Measurements from ENCODE around the gene TAPBPL.

The TAPBPL gene, protein sequence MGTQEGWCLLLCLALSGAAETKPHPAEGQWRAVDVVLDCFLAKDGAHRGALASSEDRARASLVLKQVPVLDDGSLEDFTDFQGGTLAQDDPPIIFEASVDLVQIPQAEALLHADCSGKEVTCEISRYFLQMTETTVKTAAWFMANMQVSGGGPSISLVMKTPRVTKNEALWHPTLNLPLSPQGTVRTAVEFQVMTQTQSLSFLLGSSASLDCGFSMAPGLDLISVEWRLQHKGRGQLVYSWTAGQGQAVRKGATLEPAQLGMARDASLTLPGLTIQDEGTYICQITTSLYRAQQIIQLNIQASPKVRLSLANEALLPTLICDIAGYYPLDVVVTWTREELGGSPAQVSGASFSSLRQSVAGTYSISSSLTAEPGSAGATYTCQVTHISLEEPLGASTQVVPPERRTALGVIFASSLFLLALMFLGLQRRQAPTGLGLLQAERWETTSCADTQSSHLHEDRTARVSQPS

DNA sequence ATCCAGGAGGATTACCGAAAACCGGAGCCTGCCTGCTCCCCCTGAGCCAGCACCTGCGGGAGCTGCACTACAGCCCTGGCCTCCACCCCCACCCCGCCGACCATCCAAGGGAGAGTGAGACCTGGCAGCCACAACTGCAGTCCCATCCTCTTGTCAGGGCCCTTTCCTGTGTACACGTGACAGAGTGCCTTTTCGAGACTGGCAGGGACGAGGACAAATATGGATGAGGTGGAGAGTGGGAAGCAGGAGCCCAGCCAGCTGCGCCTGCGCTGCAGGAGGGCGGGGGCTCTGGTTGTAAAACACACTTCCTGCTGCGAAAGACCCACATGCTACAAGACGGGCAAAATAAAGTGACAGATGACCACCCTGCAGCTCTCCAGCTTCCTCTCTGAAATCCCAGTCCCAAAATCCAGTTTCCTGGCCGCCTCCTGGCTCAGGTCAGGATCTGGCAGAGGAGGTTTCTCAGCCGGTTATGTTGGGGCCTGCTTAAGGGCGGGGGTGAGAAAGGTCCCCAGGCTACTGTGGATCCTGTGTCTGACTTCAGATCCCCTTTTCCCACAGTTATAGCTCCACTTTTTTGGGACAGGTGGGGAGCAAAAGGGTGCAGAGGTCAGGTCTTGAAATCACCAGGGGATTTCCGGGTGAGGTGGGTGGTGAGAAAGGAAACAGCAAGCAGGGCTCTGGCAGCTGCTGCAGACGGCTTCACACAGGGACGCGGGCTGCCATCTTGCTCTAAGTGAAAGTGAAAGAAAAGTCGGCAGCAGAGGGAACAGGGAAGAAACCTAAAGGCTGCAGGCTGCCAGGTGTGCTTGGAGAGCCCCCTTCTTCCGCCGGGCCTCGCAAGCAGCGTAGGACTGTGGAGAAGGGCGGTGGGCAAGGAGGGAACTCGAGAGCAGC is at the start of gene TAPBPL:
TSS of gene TAPBPL (plus strand) at position 695 of the 897 bp plus-strand sequence. CDS start 207 bp downstream, outside the sequence.
- peak within 1 kb of the TSS; percentile 24 for H3K4me3 ChIP-seq (ENCODE audit: low read length)
- peak within 1 kb of the TSS; percentile 51 for H2AFZ ChIP-seq (ENCODE audit: low read depth, low read length)
- no peaks in the 10 kb centered on the region for H3K27me3 ChIP-seq (ENCODE audit: insufficient read depth, low read length)
- no peaks in the 10 kb centered on the region for H3K9me3 ChIP-seq (ENCODE audit: low read length)
- H3K36me3 ChIP-seq (ENCODE audit: insufficient read depth, low read length) = no peaks in the 10 kb centered on the region
- H3K4me1 ChIP-seq (ENCODE audit: insufficient read depth, low read length) = peaks cover 23% of the 10 kb centered on the region

DNA sequence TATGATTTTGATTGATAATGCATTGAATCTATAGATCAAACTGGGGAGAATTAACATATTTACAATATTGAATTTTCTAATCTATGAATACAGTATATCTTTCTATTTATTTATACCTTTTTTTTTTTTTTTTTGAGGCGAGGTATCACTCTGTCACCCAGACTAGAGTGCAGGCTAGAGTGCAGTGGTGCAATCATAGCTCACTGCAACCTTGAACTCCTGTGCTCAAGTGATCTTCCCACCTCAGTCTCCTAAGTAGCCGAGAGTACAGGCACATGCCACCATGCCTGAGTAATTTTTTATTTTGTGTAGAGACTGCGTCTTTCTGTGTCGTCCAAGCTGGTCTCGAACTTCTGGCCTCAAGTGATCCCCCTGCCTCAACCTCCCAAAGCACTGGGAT is 47.5 kb upstream of the TAPBPL start:
- no peaks in the 10 kb centered on the region for H3K36me3 ChIP-seq (ENCODE audit: insufficient read depth, low read length)
- H3K4me1 ChIP-seq (ENCODE audit: insufficient read depth, low read length) = no peaks in the 10 kb centered on the region
- no peaks in the 10 kb centered on the region for H3K9me3 ChIP-seq (ENCODE audit: low read length)
- H2AFZ ChIP-seq (ENCODE audit: low read depth, low read length) = no peak overlapping the region
- H3K4me3 ChIP-seq (ENCODE audit: low read length) = no peak overlapping the region
- H3K27me3 ChIP-seq (ENCODE audit: insufficient read depth, low read length) = no peaks in the 10 kb centered on the region

DNA sequence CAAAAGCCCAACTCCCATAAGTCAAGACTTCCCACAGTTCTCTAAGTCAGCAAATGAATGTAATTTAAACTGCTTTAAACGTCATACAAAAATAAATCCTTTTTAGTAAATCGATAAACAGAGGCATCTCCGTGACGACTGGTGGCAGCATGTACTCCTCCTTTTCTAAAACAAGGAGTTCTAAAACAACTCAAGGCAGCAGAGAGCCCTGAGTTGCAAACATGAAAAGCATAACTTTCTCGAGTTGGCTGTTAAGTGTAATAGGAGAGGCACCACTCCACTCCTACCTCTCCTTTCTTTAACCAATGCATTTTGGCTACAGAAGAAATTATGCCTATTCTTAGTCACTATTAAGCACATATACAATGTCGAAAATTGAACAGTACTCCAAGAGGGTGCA is 45.9 kb upstream of the TAPBPL start:
- Histone ChIP-seq H3K27me3 (ENCODE audit: insufficient read depth, low read length) (no peaks in the 10 kb centered on the region), H3K4me3 (ENCODE audit: low read length) (no peak overlapping the region)

DNA sequence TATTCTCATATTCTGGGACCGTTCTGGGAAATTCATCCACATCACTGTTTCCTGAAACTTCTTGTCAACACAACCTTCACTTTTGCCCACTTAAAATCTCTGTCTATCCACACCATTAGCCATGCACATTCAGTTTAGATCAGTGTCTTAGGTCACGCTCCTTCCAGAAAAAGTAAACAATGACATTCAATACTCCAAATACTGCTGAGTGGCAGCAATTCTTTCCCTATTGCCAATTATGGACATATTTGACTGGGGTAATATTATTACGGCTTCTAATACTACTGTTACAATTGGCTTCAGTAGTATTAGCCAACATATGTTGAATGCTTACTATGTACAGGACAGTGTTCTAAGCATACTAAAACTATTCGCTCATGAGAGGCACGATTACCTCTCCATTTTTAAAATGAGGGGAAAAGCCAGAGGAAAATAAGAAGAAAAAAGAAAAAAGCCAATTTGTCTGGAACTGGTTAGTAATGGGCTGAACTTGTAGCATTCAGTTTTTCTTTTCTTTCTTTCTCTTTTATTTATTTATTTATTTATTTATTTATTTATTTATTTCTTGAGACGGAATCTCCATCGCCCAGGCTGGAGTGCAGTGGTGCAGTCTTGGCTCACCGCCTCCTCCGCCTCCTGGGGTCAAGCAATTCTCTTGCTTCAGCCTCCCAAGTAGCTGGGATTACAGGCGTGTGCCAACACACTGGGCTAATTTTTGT is 44.4 kb upstream of the TAPBPL start:
- Histone ChIP-seq H3K9me3 (ENCODE audit: low read length) (no peaks in the 10 kb centered on the region), H3K4me1 (ENCODE audit: insufficient read depth, low read length) (no peaks in the 10 kb centered on the region), H3K36me3 (ENCODE audit: insufficient read depth, low read length) (no peaks in the 10 kb centered on the region), H3K4me3 (ENCODE audit: low read length) (no peak overlapping the region), H2AFZ (ENCODE audit: low read depth, low read length) (no peak overlapping the region), H3K27me3 (ENCODE audit: insufficient read depth, low read length) (no peaks in the 10 kb centered on the region)

More for the DNA sequence above, 45.9 kb upstream of the TAPBPL start:
- no peak overlapping the region for H2AFZ ChIP-seq (ENCODE audit: low read depth, low read length)
- H3K4me1 ChIP-seq (ENCODE audit: insufficient read depth, low read length) = no peaks in the 10 kb centered on the region
- H3K9me3 ChIP-seq (ENCODE audit: low read length) = no peaks in the 10 kb centered on the region
- no peaks in the 10 kb centered on the region for H3K36me3 ChIP-seq (ENCODE audit: insufficient read depth, low read length)

DNA sequence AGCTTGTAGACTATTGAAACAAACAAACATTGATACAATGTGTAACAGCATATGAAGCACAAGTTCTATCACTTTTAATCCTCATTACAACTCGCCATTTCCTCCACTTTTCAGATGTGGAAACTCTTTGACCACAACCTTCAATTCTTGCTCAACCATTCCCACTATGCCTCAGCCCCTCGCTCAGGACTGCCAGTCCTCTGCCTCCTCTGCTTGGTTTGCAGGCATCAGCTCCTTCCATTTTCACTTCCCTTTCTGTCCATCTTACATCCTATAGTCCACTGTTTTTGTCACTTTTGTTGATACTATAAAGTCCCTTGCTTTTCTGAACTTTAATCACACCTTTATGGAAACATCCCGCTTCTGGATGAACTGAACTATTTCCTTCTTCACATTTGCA is 35.2 kb upstream of the TAPBPL start:
- H3K9me3 ChIP-seq (ENCODE audit: low read length) = peaks cover 8% of the 10 kb centered on the region
- no peak overlapping the region for H3K4me3 ChIP-seq (ENCODE audit: low read length)
- H3K36me3 ChIP-seq (ENCODE audit: insufficient read depth, low read length) = no peaks in the 10 kb centered on the region
- peaks cover 3% of the 10 kb centered on the region for H3K27me3 ChIP-seq (ENCODE audit: insufficient read depth, low read length)
- no peaks in the 10 kb centered on the region for H3K4me1 ChIP-seq (ENCODE audit: insufficient read depth, low read length)
- H2AFZ ChIP-seq (ENCODE audit: low read depth, low read length) = no peak overlapping the region

DNA sequence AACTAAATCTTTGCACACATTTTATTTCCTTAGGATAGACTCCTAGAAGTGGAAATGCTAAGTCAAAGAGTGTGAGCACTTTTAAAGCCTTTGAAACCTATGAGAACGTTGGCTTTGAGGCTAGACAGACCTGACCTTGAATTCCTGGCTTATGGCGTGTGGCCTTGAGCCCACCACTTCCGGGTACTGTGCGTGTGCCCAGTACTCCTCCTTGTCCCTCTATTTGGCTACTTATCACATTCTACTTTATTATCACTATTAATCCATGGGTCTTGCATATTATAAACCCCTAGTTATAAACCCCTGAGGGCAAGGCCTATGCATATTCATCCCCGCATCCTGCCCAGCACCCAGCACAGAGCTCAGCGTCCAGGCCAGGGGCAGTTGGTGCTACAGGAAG is 33.0 kb upstream of the TAPBPL start:
- no peaks in the 10 kb centered on the region for H3K36me3 ChIP-seq (ENCODE audit: insufficient read depth, low read length)

DNA sequence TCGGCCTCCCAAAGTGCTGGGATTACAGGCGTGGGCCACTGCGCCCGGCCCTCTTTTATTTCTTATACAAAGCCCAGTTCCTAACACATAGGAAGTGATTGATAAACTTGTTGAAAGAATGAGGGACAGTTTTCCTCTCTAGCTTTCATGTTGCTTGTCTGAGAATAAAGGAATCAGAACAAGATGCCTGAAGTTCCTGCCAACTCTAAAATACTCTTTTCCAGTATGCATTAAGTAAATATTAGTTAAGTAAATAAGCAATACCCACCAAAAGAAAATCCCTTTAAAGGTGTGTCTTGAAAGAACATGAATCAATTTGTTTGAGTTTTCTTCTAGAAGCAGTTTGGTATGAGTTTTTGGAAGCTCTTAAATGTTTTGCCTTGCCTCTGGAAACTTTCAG is 31.5 kb upstream of the TAPBPL start:
- Histone ChIP-seq H3K27me3 (ENCODE audit: insufficient read depth, low read length) (peaks cover 3% of the 10 kb centered on the region), H3K9me3 (ENCODE audit: low read length) (peaks cover 8% of the 10 kb centered on the region), H3K4me3 (ENCODE audit: low read length) (no peak overlapping the region), H3K4me1 (ENCODE audit: insufficient read depth, low read length) (no peaks in the 10 kb centered on the region), H2AFZ (ENCODE audit: low read depth, low read length) (no peak overlapping the region), H3K36me3 (ENCODE audit: insufficient read depth, low read length) (no peaks in the 10 kb centered on the region)

More for the DNA sequence above, 33.0 kb upstream of the TAPBPL start:
- H2AFZ ChIP-seq (ENCODE audit: low read depth, low read length) = no peak overlapping the region
- H3K4me3 ChIP-seq (ENCODE audit: low read length) = no peak overlapping the region
- H3K4me1 ChIP-seq (ENCODE audit: insufficient read depth, low read length) = no peaks in the 10 kb centered on the region
- H3K27me3 ChIP-seq (ENCODE audit: insufficient read depth, low read length) = peaks cover 3% of the 10 kb centered on the region
- H3K9me3 ChIP-seq (ENCODE audit: low read length) = peaks cover 8% of the 10 kb centered on the region

DNA sequence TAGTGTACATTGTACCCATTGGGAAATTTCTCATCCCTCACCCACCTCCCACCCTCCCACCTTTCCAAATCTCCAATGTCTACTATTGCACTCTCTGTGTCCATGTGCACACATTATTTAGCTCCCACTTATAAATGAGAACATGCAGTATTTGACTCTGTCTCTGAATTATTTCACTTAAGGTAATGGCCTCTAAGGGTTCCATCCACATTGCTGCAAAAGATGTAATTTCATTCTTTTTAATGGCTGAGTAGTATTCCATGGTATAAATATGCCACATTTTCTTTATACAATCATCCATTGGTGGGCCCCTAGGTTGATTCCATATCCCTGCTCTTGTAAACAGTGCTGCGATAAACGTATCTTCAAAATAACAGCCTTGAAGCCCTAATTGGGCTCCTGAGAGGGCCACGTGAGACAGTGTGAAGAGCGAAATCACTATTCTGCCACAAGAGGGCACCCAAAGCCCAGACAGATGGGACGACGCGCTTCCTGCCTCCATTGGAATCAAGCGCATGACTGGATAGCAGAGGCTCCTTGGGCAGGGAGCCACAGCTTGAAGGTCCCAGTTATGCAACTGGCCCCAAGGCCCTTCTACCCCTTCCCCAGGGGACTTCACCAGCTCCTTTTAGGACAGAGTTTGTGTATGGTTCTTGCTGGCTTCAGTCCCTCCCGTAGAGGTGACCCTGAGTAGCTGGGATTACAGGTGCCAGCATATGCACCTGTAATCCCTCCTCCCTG is 28.4 kb upstream of the TAPBPL start:
- Histone ChIP-seq H2AFZ (ENCODE audit: low read depth, low read length) (no peak overlapping the region), H3K36me3 (ENCODE audit: insufficient read depth, low read length) (no peaks in the 10 kb centered on the region), H3K4me1 (ENCODE audit: insufficient read depth, low read length) (no peaks in the 10 kb centered on the region), H3K27me3 (ENCODE audit: insufficient read depth, low read length) (no peaks in the 10 kb centered on the region), H3K9me3 (ENCODE audit: low read length) (no peaks in the 10 kb centered on the region), H3K4me3 (ENCODE audit: low read length) (no peak overlapping the region)

DNA sequence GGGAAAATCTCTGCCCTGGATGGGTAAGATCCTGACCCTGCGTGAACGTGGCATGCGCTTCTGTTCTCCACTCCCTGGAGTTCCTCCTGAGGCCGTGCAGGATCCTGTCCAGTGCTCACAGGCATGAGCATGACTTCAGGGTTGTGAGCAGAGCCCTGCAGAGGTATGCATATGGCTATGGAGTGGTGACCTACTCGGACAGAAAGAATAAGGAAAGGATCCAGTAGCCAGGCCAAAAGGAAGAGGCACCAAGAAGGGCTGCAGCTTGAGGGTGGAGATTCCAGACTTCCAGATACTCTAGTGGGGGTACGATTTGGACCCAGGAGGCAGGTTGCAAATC is 27.9 kb upstream of the TAPBPL start:
- H3K36me3 ChIP-seq (ENCODE audit: insufficient read depth, low read length) = no peaks in the 10 kb centered on the region
- no peak overlapping the region for H2AFZ ChIP-seq (ENCODE audit: low read depth, low read length)

DNA sequence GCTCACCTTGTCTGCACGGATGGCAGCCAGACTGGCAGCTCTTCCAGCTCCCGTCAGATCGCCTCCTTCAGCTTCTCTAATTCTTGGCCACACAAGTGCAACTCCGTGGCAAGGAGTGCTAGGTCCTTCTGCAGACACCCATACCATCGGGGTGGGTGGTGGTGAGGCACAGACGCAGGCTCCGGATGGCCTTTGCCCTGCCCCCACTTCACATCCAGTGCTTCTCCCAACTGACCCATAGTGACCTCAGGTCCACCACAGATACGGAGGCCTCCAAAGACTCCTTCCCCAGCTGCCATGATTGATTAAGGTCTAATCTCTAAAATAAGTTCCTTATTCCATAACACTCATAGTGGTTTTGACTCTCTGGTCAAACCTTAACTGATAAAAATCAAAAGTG is 27.0 kb upstream of the TAPBPL start:
- Histone ChIP-seq H3K4me3 (ENCODE audit: low read length) (no peak overlapping the region), H2AFZ (ENCODE audit: low read depth, low read length) (no peak overlapping the region), H3K9me3 (ENCODE audit: low read length) (no peaks in the 10 kb centered on the region), H3K27me3 (ENCODE audit: insufficient read depth, low read length) (no peaks in the 10 kb centered on the region), H3K4me1 (ENCODE audit: insufficient read depth, low read length) (no peaks in the 10 kb centered on the region), H3K36me3 (ENCODE audit: insufficient read depth, low read length) (no peaks in the 10 kb centered on the region)

More for the DNA sequence above, 27.9 kb upstream of the TAPBPL start:
- H3K4me1 ChIP-seq (ENCODE audit: insufficient read depth, low read length) = no peaks in the 10 kb centered on the region
- no peaks in the 10 kb centered on the region for H3K27me3 ChIP-seq (ENCODE audit: insufficient read depth, low read length)
- H3K9me3 ChIP-seq (ENCODE audit: low read length) = no peaks in the 10 kb centered on the region
- H3K4me3 ChIP-seq (ENCODE audit: low read length) = no peak overlapping the region

DNA sequence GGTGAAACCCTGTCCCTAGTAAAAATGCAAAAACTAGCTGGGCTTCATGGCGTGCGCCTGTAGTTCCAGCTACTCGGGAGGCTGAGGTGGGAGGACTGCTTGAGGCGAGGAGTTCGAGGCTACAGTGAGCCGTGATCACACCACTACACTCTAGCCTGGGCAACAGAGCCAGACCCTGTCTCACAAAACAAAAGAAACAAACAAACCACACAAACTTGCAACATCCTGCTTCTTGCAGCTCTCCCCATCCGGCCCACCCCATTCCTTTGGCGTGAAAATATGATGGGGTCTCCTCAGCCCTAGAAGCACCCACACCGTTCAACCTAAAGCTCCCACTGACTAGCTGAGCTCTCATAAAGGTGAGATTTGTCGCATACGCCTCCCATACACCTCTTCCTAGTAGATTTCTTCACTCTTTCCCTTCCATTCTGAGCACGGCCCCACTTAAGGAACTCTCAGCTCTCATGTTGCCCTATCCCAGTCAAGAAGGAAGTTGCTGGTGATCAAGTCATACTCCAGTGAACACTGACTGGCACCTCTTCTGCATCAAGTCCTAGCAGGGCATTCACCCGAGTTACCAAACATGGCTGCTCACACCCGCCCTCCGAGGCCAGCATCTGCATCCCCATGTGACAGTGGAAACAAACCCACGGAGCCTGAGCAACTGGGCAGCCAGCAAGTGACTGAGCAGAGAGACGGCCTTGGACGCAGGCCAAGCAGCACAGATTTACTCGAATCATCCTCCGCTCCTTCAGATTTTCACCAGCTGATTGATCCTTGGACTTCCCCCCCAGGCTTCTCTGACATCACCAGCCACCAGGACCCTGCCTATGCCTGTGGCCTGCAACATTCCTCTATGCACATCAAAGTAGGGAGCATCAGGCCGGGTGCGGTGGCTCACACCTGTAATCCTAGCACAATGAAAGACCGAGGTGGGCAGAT is 26.0 kb upstream of the TAPBPL start:
- Histone ChIP-seq H3K9me3 (ENCODE audit: low read length) (no peaks in the 10 kb centered on the region), H3K36me3 (ENCODE audit: insufficient read depth, low read length) (no peaks in the 10 kb centered on the region), H3K27me3 (ENCODE audit: insufficient read depth, low read length) (no peaks in the 10 kb centered on the region), H2AFZ (ENCODE audit: low read depth, low read length) (no peak overlapping the region), H3K4me1 (ENCODE audit: insufficient read depth, low read length) (peaks cover 4% of the 10 kb centered on the region), H3K4me3 (ENCODE audit: low read length) (no peak overlapping the region)
